Peyer's patch (tissue), 4 donors: ENCODE measurements around the gene EMILIN3.

Source experiments
- POLR2A ChIP-seq, 2 donors: fragments of 450-650 bp; IDR thresholded peaks; one replicate each; pipeline ENCODE4 v1.5.1; 2017; ENCODE audit warnings: antibody characterized with exemption in 2 of 2, mild to moderate bottlenecking in 2 of 2, moderate library complexity in 2 of 2
- TF ChIP-seq, protein P1 (sequence below), 6 experiments: fragments of 450-650 bp in 4 of 6; fragments of 200-600 bp in 2 of 6; sonication (generic) in 1 of 6; IDR thresholded peaks; one replicate each; pipeline ENCODE4 v1.5.1; 2017 to 2019; ENCODE audit warnings: antibody characterized with exemption in 6 of 6, mild to moderate bottlenecking in 3 of 6, moderate library complexity in 1 of 6

DNA sequence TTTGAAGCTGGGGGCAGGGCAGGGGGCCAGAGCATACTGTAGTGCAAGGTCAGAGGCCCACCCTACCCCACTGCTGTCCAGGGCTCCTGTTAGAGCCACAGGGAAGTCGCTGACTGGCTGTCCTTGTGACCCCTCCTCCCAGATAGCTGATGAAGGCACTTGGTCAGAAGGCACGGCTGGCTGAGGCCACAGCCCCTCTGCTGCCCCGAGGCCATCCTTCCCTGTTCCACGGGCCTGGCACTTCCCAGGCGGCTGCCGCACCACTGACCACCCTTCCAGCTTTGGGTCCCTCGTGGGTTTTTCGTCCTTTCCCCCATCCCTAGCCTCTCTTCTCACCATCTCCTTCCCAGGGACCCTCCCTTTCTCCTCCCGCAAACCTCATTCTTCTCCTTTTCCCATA is 9.2 kb upstream of the EMILIN3 start:
- no peak for TF ChIP-seq POLR2A (IDR thresholded peaks at IDR 0.05)
- TF ChIP-seq, protein P1, sequence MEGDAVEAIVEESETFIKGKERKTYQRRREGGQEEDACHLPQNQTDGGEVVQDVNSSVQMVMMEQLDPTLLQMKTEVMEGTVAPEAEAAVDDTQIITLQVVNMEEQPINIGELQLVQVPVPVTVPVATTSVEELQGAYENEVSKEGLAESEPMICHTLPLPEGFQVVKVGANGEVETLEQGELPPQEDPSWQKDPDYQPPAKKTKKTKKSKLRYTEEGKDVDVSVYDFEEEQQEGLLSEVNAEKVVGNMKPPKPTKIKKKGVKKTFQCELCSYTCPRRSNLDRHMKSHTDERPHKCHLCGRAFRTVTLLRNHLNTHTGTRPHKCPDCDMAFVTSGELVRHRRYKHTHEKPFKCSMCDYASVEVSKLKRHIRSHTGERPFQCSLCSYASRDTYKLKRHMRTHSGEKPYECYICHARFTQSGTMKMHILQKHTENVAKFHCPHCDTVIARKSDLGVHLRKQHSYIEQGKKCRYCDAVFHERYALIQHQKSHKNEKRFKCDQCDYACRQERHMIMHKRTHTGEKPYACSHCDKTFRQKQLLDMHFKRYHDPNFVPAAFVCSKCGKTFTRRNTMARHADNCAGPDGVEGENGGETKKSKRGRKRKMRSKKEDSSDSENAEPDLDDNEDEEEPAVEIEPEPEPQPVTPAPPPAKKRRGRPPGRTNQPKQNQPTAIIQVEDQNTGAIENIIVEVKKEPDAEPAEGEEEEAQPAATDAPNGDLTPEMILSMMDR (IDR thresholded peaks at IDR 0.05): no peak
